GM23248 (cell line): Measurements from ENCODE around the gene ABCA12. TPM values are rescaled to one million over a fixed set of nuclear protein-coding genes. Genes with fewer than 3 reads are reported as not detected.

ENCODE experiments used
- DNase-seq: peaks from one replicate; pipeline ENCODE4 v3.0.0-alpha.2; 2015
- H2AFZ ChIP-seq: fragments of 200-600 bp; sonication (generic); 2 replicates; pipeline ENCODE4 v1.6.1; 2016; ENCODE audit warnings: antibody characterized with exemption
- H3F3A ChIP-seq: fragments of 200-600 bp; sonication (generic); 2 replicates; pipeline ENCODE4 v1.6.1; 2016; ENCODE audit warnings: mild to moderate bottlenecking, antibody characterized with exemption, mixed run types; ENCODE audit not compliant: insufficient read depth
- H3K27ac ChIP-seq: fragments of 200-600 bp; sonication (generic); 2 replicates; pipeline ENCODE4 v1.5.1; 2016; ENCODE audit warnings: mild to moderate bottlenecking
- H3K27me3 ChIP-seq: fragments of 200-600 bp; sonication (generic); replicated peaks from 2 replicates; pipeline ENCODE4 v1.6.1; 2016; ENCODE audit warnings: mild to moderate bottlenecking; ENCODE audit not compliant: insufficient read depth
- H3K36me3 ChIP-seq: fragments of 200-600 bp; sonication (generic); 2 replicates; pipeline ENCODE4 v1.6.1; 2016; ENCODE audit warnings: low read depth, mild to moderate bottlenecking
- H3K4me1 ChIP-seq: fragments of 200-600 bp; sonication (generic); 2 replicates; pipeline ENCODE4 v1.6.1; 2016; ENCODE audit warnings: mild to moderate bottlenecking; ENCODE audit not compliant: insufficient read depth
- H3K4me2 ChIP-seq: fragments of 200-600 bp; sonication (generic); one replicate; pipeline ENCODE4 v1.6.1; 2016; ENCODE audit warnings: mild to moderate bottlenecking; ENCODE audit not compliant: unreplicated experiment
- H3K4me3 ChIP-seq: fragments of 200-600 bp; sonication (generic); 2 replicates; pipeline ENCODE4 v1.5.1; 2016; ENCODE audit warnings: mild to moderate bottlenecking
- H3K79me2 ChIP-seq: fragments of 200-600 bp; sonication (generic); 2 replicates; pipeline ENCODE4 v1.6.1; 2016; ENCODE audit warnings: mild to moderate bottlenecking; ENCODE audit not compliant: insufficient read depth
- H3K9ac ChIP-seq: fragments of 200-600 bp; sonication (generic); 2 replicates; pipeline ENCODE4 v1.6.1; 2016; ENCODE audit warnings: mild to moderate bottlenecking
- H3K9me2 ChIP-seq: fragments of 200-600 bp; sonication (generic); 2 replicates; pipeline ENCODE4 v1.6.1; 2016; ENCODE audit warnings: mixed run types, mild to moderate bottlenecking, moderate library complexity; ENCODE audit not compliant: insufficient read depth
- H3K9me3 ChIP-seq: fragments of 200-600 bp; sonication (generic); one replicate; pipeline ENCODE4 v1.6.1; 2017; ENCODE audit warnings: low read depth
- H4K20me1 ChIP-seq: fragments of 200-600 bp; sonication (generic); 2 replicates; pipeline ENCODE4 v1.6.0; 2016; ENCODE audit not compliant: insufficient read depth
- EZH2 ChIP-seq: fragments of 200-600 bp; sonication (generic); IDR thresholded peaks from 2 replicates; pipeline ENCODE4 v1.6.1; 2018; ENCODE audit warnings: antibody characterized with exemption, mild to moderate bottlenecking; ENCODE audit not compliant: insufficient read depth, poor library complexity, severe bottlenecking
- EZH2phosphoT487 ChIP-seq: fragments of 200-600 bp; sonication (generic); IDR thresholded peaks from 2 replicates; pipeline ENCODE4 v1.6.1; 2018; ENCODE audit warnings: antibody characterized with exemption, moderate library complexity, mild to moderate bottlenecking, low read depth; ENCODE audit not compliant: insufficient read depth
- WGBS, 2 experiments: methylation state at CpG; one replicate each; pipeline ENCODE4 v1.1.6; 2015 to 2017; ENCODE audit warnings: low lambda C conversion rate in 2 of 2, low coverage in 1 of 2; ENCODE audit errors: missing lambda C conversion rate in 2 of 2; 5-methylcytosine and 5-hydroxymethylcytosine counted together
- in situ Hi-C: fragments of 300-500 bp; cut with MboI; formaldehyde crosslinking; loops from 2 replicates; pipeline ENCODE4 v1.15.0; 2020
- polyA plus RNA-seq: library from polyadenylated mRNA; unstranded; fragments of >200 nt; fragmentation: Nextera tagmentation; extraction: Ambion mirVana; gene quantifications from 2 replicates; pipeline ENCODE4 v1.2.1, GENCODE V29; 2016
- total RNA-seq: library from RNA; depleted of rRNA; stranded (reverse); fragments of >200 nt; shearing (Covaris generic); gene quantifications from 2 replicates; pipeline ENCODE4 v1.2.3, GENCODE V29; 2014

Gene ABCA12
- total and polyA plus RNA-seq, 2 experiments from 2014 or later: not detected

DNA sequence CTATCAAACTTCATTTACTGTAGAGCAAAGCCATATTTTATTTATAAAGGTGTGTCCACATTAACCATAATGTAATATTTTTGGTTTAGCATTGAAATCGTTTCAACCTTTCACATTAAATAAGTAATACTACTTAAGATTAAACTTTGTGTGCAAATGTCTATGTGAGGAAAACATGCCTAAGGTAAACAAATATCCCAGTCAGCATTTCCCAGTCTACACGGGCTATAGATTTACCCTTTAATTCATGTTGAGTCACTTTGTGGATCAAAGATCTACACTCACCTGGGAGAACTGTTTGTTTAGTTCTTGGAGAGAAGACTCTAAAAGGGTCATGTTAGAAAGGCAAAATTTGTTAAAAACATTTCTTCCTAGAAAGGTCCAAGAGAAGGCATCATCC lies 89.1 kb downstream of the ABCA12 start:
- H3K4me1 ChIP-seq: no peaks in the 10 kb centered on the region
- H3K9me3 ChIP-seq: no peaks in the 10 kb centered on the region
- no peaks in the 10 kb centered on the region for H3K36me3 ChIP-seq
- no peaks in the 10 kb centered on the region for H3F3A ChIP-seq
- no peak for TF ChIP-seq EZH2phosphoT487
- TF ChIP-seq EZH2: no peak
- no peak overlapping the region for H3K4me3 ChIP-seq
- 15 to 20% methylated on average over 2 of the region's 2 CpGs for WGBS, 2 experiments
- no peak overlapping the region for H3K9ac ChIP-seq
- H2AFZ ChIP-seq: no peak overlapping the region
- no peaks in the 10 kb centered on the region for H4K20me1 ChIP-seq
- no peaks in the 10 kb centered on the region for H3K79me2 ChIP-seq
- no peak overlapping the region for H3K4me2 ChIP-seq
- no peak for DNase-seq
- H3K27me3 ChIP-seq: no peaks in the 10 kb centered on the region
- H3K27ac ChIP-seq: no peak overlapping the region
- no peaks in the 10 kb centered on the region for H3K9me2 ChIP-seq
- in situ Hi-C loops: no loop called here

- TF ChIP-seq EZH2: no peak
- TF ChIP-seq EZH2phosphoT487: no peak
- no peak for DNase-seq
- H3K9me3 ChIP-seq: no peaks in the 10 kb centered on the region
- no peaks in the 10 kb centered on the region for H3K27me3 ChIP-seq
- H3F3A ChIP-seq: no peaks in the 10 kb centered on the region
- H4K20me1 ChIP-seq: no peaks in the 10 kb centered on the region
- no peak overlapping the region for H3K4me2 ChIP-seq
- H2AFZ ChIP-seq: no peak overlapping the region
- no peaks in the 10 kb centered on the region for H3K9me2 ChIP-seq
- 37 to 48% methylated on average over 3 of the region's 3 CpGs for WGBS, 2 experiments
- no peaks in the 10 kb centered on the region for H3K79me2 ChIP-seq
- H3K9ac ChIP-seq: no peak overlapping the region
- in situ Hi-C loops: no loop called here
- no peaks in the 10 kb centered on the region for H3K4me1 ChIP-seq
- no peak overlapping the region for H3K27ac ChIP-seq
- H3K4me3 ChIP-seq: no peak overlapping the region
- no peaks in the 10 kb centered on the region for H3K36me3 ChIP-seq
Observed at GRCh38 chr2:215038421-215038820, 100.0 kb downstream of the ABCA12 start.

DNA sequence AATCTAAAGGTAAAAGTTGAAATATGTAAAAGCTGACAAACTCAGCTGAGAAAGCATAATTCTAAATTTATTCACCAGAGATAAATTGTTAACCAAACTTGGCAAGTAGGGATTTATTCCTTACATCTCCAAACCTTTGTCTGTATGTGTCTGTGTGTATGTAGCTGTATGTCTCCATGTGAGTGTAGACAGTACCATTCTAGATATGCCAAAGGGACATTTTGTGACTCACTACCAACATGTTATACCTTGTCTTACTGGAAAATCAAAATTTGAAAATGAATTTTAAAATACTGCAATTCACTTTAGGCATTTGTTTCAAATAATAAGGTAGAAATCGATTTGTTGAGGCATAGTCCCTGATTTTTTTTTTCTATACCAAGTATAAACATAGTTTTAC lies 102.1 kb downstream of the ABCA12 start:
- H3K9me3 ChIP-seq: no peaks in the 10 kb centered on the region
- TF ChIP-seq EZH2phosphoT487 (no peak), EZH2 (no peak)
- no peaks in the 10 kb centered on the region for H3K9me2 ChIP-seq
- no peaks in the 10 kb centered on the region for H3K36me3 ChIP-seq
- no peak overlapping the region for H3K9ac ChIP-seq
- H3K4me2 ChIP-seq: no peak overlapping the region
- no peak overlapping the region for H3K27ac ChIP-seq
- H3K4me1 ChIP-seq: no peaks in the 10 kb centered on the region
- no peak for DNase-seq
- no peaks in the 10 kb centered on the region for H3K79me2 ChIP-seq
- H3K27me3 ChIP-seq: no peaks in the 10 kb centered on the region
- H3K4me3 ChIP-seq: no peak overlapping the region
- 8 to 19% methylated on average over 1 of the region's 1 CpG for WGBS, 2 experiments
- in situ Hi-C loops: no loop called here
- no peak overlapping the region for H2AFZ ChIP-seq
- H4K20me1 ChIP-seq: no peaks in the 10 kb centered on the region
- H3F3A ChIP-seq: no peaks in the 10 kb centered on the region

DNA sequence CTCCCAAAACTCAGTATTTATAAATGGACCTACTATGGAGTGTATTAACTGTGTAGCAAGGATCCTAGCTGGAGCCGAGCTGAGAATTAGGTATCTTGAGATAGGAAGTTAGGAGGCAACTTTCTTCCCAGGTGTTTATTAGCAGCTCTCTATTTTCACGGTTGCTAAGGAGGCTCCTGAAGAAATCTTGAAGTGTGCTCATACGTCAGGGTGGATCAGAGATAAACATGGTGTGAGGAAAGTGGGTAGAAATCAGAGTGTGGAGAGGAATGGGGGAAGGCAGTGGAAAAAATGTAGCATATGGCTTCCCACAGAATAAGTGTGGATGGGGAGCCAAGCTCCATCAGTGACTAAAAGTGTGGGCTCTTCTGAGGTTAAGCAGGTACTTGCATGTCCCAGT lies 104.3 kb downstream of the ABCA12 start:
- DNase-seq: no peak
- TF ChIP-seq EZH2: no peak
- TF ChIP-seq EZH2phosphoT487: no peak
- H3K9ac ChIP-seq: no peak overlapping the region
- no peaks in the 10 kb centered on the region for H3K4me1 ChIP-seq
- in situ Hi-C loops: no loop called here
- H3K4me2 ChIP-seq: no peak overlapping the region
- no peaks in the 10 kb centered on the region for H3K79me2 ChIP-seq
- H3K27me3 ChIP-seq: no peaks in the 10 kb centered on the region
- H3K9me3 ChIP-seq: no peaks in the 10 kb centered on the region
- no peaks in the 10 kb centered on the region for H3F3A ChIP-seq
- H3K36me3 ChIP-seq: no peaks in the 10 kb centered on the region
- H3K27ac ChIP-seq: no peak overlapping the region
- no peaks in the 10 kb centered on the region for H4K20me1 ChIP-seq
- 46 to 58% methylated on average over 3 of the region's 3 CpGs for WGBS, 2 experiments
- no peak overlapping the region for H2AFZ ChIP-seq
- H3K9me2 ChIP-seq: no peaks in the 10 kb centered on the region
- no peak overlapping the region for H3K4me3 ChIP-seq

- TF ChIP-seq EZH2phosphoT487 (no peak), EZH2 (no peak)
- WGBS, 2 experiments: 7 to 9% methylated on average over 2 of the region's 2 CpGs
- H3K9ac ChIP-seq: no peak overlapping the region
- peaks cover 11% of the 10 kb centered on the region for H3K4me1 ChIP-seq
- no peaks in the 10 kb centered on the region for H3F3A ChIP-seq
- no peak overlapping the region for H3K27ac ChIP-seq
- H3K4me2 ChIP-seq: no peak overlapping the region
- in situ Hi-C loops: no loop called here
- H3K36me3 ChIP-seq: no peaks in the 10 kb centered on the region
- no peak overlapping the region for H3K4me3 ChIP-seq
- H2AFZ ChIP-seq: no peak overlapping the region
- H3K9me2 ChIP-seq: no peaks in the 10 kb centered on the region
- H3K9me3 ChIP-seq: no peaks in the 10 kb centered on the region
- H4K20me1 ChIP-seq: no peaks in the 10 kb centered on the region
- no peak for DNase-seq
- H3K27me3 ChIP-seq: no peaks in the 10 kb centered on the region
- H3K79me2 ChIP-seq: no peaks in the 10 kb centered on the region
Observed at GRCh38 chr2:215032153-215032552, 106.3 kb downstream of the ABCA12 start.
